Measurements from ENCODE around the gene SLC24A3. TPM values are rescaled to one million over a fixed set of nuclear protein-coding genes. Genes with fewer than 3 reads are reported as not detected.

The SLC24A3 gene
- polyA plus RNA-seq, 3 donors = 3.0 to 4.5 (median 3.1) TPM

GRCh38 chr20:19269737-19270340, 57.4 kb downstream of the SLC24A3 start:
- no peak for DNase-seq

- DNase-seq = no peak
Observed at GRCh38 chr20:19271879-19272651, 59.6 kb downstream of the SLC24A3 start.

GRCh38 chr20:19272976-19273654, 60.7 kb downstream of the SLC24A3 start:
- no peak for DNase-seq

- DNase-seq = no peak
Observed at GRCh38 chr20:19274001-19274400, 61.6 kb downstream of the SLC24A3 start.

- peak; percentile 80 for DNase-seq
Observed at GRCh38 chr20:19274412-19275015, 62.1 kb downstream of the SLC24A3 start.

- DNase-seq = no peak
Observed at GRCh38 chr20:19275038-19275629, 62.7 kb downstream of the SLC24A3 start.

GRCh38 chr20:19275630-19276071, 63.2 kb downstream of the SLC24A3 start:
- peak; percentile 84 for DNase-seq

GRCh38 chr20:19277381-19277780, 64.9 kb downstream of the SLC24A3 start:
- DNase-seq = no peak

- no peak for DNase-seq
Observed at GRCh38 chr20:19283490-19284025, 71.1 kb downstream of the SLC24A3 start.

- DNase-seq = peak; percentile 10
Observed at GRCh38 chr20:19284400-19285178, 72.1 kb downstream of the SLC24A3 start.

GRCh38 chr20:19285436-19285835, 73.0 kb downstream of the SLC24A3 start:
- DNase-seq = no peak

GRCh38 chr20:19288061-19288460, 75.6 kb downstream of the SLC24A3 start:
- DNase-seq = no peak

- DNase-seq = no peak
Observed at GRCh38 chr20:19288636-19289035, 76.2 kb downstream of the SLC24A3 start.

GRCh38 chr20:19289451-19289850, 77.0 kb downstream of the SLC24A3 start:
- DNase-seq = no peak

GRCh38 chr20:19291024-19291817, 78.8 kb downstream of the SLC24A3 start:
- DNase-seq = no peak

GRCh38 chr20:19291818-19292132, 79.3 kb downstream of the SLC24A3 start:
- no peak for DNase-seq

- DNase-seq = no peak
Observed at GRCh38 chr20:19292254-19292653, 79.8 kb downstream of the SLC24A3 start.

GRCh38 chr20:19295076-19295475, 82.6 kb downstream of the SLC24A3 start:
- no peak for DNase-seq

- no peak for DNase-seq
Observed at GRCh38 chr20:19298652-19299051, 86.2 kb downstream of the SLC24A3 start.

- DNase-seq = no peak
Observed at GRCh38 chr20:19300395-19300794, 88.0 kb downstream of the SLC24A3 start.
